HFF-Myc (cell line): ENCODE data around the gene PRKG1.
A peak's percentile ranks its signal among the peaks of the same experiment; 100 is the strongest.

Experiments
- DNase-seq: peaks from one replicate; pipeline ENCODE4 v3.0.0-alpha.2; 2011; ENCODE audit warnings: low read depth; ENCODE audit errors: extremely low read depth
- H3K4me3 ChIP-seq: replicated peaks from 2 replicates; pipeline ENCODE4 v1.5.1; 2011; ENCODE audit warnings: low read depth, mild to moderate bottlenecking, control low read depth, low read length
- TF ChIP-seq, protein P1 (sequence below): IDR thresholded peaks from 2 replicates; pipeline ENCODE4 v1.5.1; 2012; ENCODE audit warnings: mild to moderate bottlenecking, low read depth, low read length, control low read depth; ENCODE audit errors: missing control alignments

The PRKG1 gene

DNA sequence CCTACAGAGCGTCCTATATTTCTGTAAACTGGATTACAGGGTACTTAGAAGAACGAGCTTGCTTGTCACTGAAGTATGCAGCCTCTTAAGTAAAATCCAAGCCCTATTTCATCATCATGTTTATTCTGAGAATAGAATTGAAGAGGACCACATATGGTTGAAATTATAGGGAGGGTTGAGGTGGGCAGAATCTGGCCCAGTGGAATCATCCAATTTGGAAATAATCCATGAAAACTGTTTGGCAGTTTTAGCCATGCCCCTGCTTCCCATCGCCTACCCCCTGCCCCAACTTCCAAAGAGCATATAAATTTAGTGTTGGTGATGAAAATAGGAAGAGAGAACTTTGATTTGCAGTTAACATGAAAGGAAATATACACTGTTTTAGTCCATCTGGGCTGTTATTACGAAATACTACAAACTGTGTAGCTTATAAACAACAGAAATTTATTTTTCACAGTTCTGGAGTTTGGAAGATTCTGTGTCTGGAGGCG lies 150.4 kb downstream of the PRKG1 start:
- TF ChIP-seq, protein P1, sequence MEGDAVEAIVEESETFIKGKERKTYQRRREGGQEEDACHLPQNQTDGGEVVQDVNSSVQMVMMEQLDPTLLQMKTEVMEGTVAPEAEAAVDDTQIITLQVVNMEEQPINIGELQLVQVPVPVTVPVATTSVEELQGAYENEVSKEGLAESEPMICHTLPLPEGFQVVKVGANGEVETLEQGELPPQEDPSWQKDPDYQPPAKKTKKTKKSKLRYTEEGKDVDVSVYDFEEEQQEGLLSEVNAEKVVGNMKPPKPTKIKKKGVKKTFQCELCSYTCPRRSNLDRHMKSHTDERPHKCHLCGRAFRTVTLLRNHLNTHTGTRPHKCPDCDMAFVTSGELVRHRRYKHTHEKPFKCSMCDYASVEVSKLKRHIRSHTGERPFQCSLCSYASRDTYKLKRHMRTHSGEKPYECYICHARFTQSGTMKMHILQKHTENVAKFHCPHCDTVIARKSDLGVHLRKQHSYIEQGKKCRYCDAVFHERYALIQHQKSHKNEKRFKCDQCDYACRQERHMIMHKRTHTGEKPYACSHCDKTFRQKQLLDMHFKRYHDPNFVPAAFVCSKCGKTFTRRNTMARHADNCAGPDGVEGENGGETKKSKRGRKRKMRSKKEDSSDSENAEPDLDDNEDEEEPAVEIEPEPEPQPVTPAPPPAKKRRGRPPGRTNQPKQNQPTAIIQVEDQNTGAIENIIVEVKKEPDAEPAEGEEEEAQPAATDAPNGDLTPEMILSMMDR: no peak
- H3K4me3 ChIP-seq: 0 out of 2 replicates have a peak overlapping the region, but pooled peaks have one; percentile 6
- peak; percentile 65 for DNase-seq

GRCh38 chr10:51227897-51228713 lies 153.8 kb downstream of the PRKG1 start:
- TF ChIP-seq, protein P1: no peak
- DNase-seq: no peak
- no peak overlapping the region for H3K4me3 ChIP-seq

- H3K4me3 ChIP-seq: no peak overlapping the region
- DNase-seq: no peak
- TF ChIP-seq, protein P1: no peak
These were observed 154.4 kb downstream of the PRKG1 start for GRCh38 chr10:51228714-51229100.

DNA sequence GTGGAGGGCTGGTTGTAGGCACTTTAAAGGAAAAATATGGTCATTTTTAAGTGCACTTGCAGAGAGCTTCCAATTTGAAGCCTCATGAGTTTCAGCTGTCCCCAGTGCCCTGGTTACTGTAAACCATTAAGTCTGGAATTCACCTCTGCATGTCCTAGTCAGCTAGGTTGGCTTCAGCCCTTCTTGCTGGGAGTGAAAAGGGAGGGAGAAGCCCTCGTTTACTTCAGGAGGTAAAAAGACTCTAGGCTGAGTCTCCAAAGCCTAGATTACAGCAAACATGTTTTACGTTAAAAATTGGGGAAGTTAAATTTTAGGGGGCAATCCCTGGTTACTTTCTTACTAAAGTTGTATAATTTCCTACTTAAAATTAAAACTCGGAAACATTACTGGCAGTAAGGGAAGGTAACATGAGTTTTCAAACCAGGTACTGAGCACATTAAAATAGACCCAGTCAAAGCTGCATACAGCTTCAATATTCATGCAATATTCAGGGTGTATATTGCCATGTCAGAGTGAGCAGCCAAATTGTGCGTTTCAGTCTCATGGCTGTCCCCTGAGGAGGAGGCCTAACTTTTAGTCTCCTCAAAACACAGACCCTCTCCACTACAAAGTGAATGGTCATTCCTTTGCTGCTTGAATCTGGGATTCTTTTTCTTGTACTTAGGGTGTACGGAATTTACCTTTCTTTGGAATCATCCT lies 156.7 kb downstream of the PRKG1 start:
- no peak overlapping the region for H3K4me3 ChIP-seq
- TF ChIP-seq, protein P1: no peak
- no peak for DNase-seq

DNA sequence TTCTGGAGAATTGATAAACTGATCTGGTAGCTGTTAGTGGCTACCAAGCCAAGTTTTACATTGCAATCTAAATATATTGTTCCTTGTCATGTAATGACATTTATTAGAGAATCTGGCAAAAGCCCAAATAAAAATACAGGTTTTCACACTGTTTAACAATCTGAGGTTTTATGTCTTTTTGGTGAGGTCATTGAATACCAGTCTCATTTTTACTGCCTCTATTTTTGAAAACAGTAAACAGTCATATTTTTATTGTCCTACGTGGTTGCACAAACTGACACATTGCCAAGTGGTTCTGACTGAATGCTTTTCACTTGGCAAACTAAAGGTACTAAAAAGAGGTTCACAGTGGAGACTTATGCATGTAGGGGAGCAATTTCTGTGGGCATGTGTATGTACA lies 157.5 kb downstream of the PRKG1 start:
- TF ChIP-seq, protein P1: no peak
- no peak for DNase-seq
- no peak overlapping the region for H3K4me3 ChIP-seq

GRCh38 chr10:51233337-51234100 lies 159.2 kb downstream of the PRKG1 start:
- no peak for DNase-seq
- TF ChIP-seq, protein P1: no peak
- no peak overlapping the region for H3K4me3 ChIP-seq
